B cell (primary cell): ENCODE measurements around the gene STK4. TPM values are rescaled to one million over a fixed set of nuclear protein-coding genes. Genes with fewer than 3 reads are reported as not detected.

Experiments used
- ATAC-seq: fragments of 200-7000 bp; cut with Tn5 transposase; one replicate; pipeline ENCODE4 v1.10.0; 2021; ENCODE audit warnings: low read depth, mild to moderate bottlenecking, moderate number of reproducible peaks, moderate library complexity
- CTCF ChIA-PET: fragments of 350-600 bp; sonication (Branson Sonifier 250); formaldehyde crosslinking; loops from one replicate; lab custom pipeline; 2021; ENCODE audit warnings: antibody characterized with exemption, inconsistent platforms; lab: Charles Lee
- POLR2A ChIA-PET: fragments of 350-600 bp; sonication (Branson Sonifier 250); formaldehyde crosslinking; loops from one replicate; lab custom pipeline; 2021; ENCODE audit warnings: antibody characterized with exemption; lab: Charles Lee
- DNase-seq: peaks from one replicate; pipeline ENCODE4 v3.0.0; 2013
- H2AFZ ChIP-seq: 2 replicates; pipeline ENCODE4 v1.6.1; 2012; ENCODE audit warnings: mild to moderate bottlenecking, low read depth, low read length; ENCODE audit not compliant: insufficient read depth, poor library complexity, severe bottlenecking
- H3K27ac ChIP-seq, 2 donors: 1 replicate in 1 of 2; 2 replicates in 1 of 2; pipeline ENCODE4 v1.5.1; 2012 to 2013; ENCODE audit warnings: low read length in 2 of 2, mild to moderate bottlenecking in 2 of 2, moderate library complexity in 1 of 2
- H3K27me3 ChIP-seq, 4 experiments: fragments of 200-600 bp in 1 of 4; sonication (generic) in 1 of 4; replicated peaks in 1 of 4; 1 replicate in 2 of 4; 2 replicates in 2 of 4; pipeline versions ENCODE4 v1.6.1 to v1.7.0; 2013 to 2016; ENCODE audit warnings: low read length in 3 of 4, mild to moderate bottlenecking in 2 of 4, mixed read lengths in 1 of 4, moderate library complexity in 1 of 4; ENCODE audit not compliant: insufficient read depth in 4 of 4, control insufficient read depth in 3 of 4; ENCODE audit errors: control extremely low read depth in 1 of 4
- H3K36me3 ChIP-seq, 2 experiments: replicated peaks in 1 of 2; 1 replicate in 1 of 2; 2 replicates in 1 of 2; pipeline versions ENCODE4 v1.6.1 to v1.7.1; 2013; ENCODE audit warnings: low read length in 1 of 2; ENCODE audit not compliant: insufficient read depth in 2 of 2, control insufficient read depth in 1 of 2; ENCODE audit errors: control extremely low read depth in 1 of 2, extremely low read depth in 1 of 2
- H3K4me1 ChIP-seq, 2 donors: fragments of 200-600 bp in 1 of 2; sonication (generic) in 1 of 2; 1 replicate in 1 of 2; 2 replicates in 1 of 2; pipeline versions ENCODE4 v1.5.1 to v1.6.1; 2013 to 2017; ENCODE audit warnings: low read length in 2 of 2; ENCODE audit not compliant: control insufficient read depth in 2 of 2, insufficient read depth in 2 of 2
- H3K4me2 ChIP-seq: replicated peaks from 2 replicates; pipeline ENCODE3; 2012; ENCODE audit warnings: mild to moderate bottlenecking, low read depth, low read length; ENCODE audit not compliant: poor library complexity, severe bottlenecking
- H3K4me3 ChIP-seq, 5 experiments: fragments of 200-600 bp in 1 of 5; sonication (generic) in 1 of 5; 1 replicate in 3 of 5; 2 replicates in 2 of 5; pipeline versions ENCODE4 v1.5.1 to v1.7.0; 2011 to 2016; ENCODE audit warnings: low read length in 4 of 5, mild to moderate bottlenecking in 4 of 5, low read depth in 2 of 5, control low read depth in 1 of 5, moderate library complexity in 1 of 5; ENCODE audit not compliant: insufficient read depth in 1 of 5; ENCODE audit errors: control extremely low read depth in 1 of 5, extremely low read depth in 1 of 5
- H3K79me2 ChIP-seq: fragments of 200-600 bp; sonication (generic); one replicate; pipeline ENCODE4 v1.6.0; 2016; ENCODE audit warnings: low read length; ENCODE audit not compliant: control insufficient read depth, insufficient read depth
- H3K9ac ChIP-seq: fragments of 200-600 bp; sonication (generic); 2 replicates; pipeline ENCODE4 v1.6.1; 2017; ENCODE audit warnings: mild to moderate bottlenecking, low read length, moderate library complexity
- H3K9me3 ChIP-seq, 3 donors: one replicate each; pipeline versions ENCODE4 v1.6.1 to v1.7.1; 2013; ENCODE audit warnings: low read length in 2 of 3; ENCODE audit not compliant: control insufficient read depth in 2 of 3, insufficient read depth in 1 of 3; ENCODE audit errors: control extremely low read depth in 1 of 3
- H4K20me1 ChIP-seq: 2 replicates; pipeline ENCODE4 v1.6.0; 2012; ENCODE audit warnings: mild to moderate bottlenecking, low read length; ENCODE audit not compliant: insufficient read depth, control insufficient read depth, poor library complexity, severe bottlenecking
- H3K27ac Mint-ChIP-seq: one replicate; pipeline ENCODE4 v1.8.0; 2021; ENCODE audit warnings: mixed read lengths
- H3K27me3 Mint-ChIP-seq: one replicate; pipeline ENCODE4 v1.8.0; 2021; ENCODE audit warnings: mixed read lengths
- H3K4me1 Mint-ChIP-seq: one replicate; pipeline ENCODE4 v1.8.0; 2021; ENCODE audit warnings: mixed read lengths
- H3K4me3 Mint-ChIP-seq: one replicate; pipeline ENCODE4 v1.8.0; 2021; ENCODE audit warnings: mixed read lengths
- H3K9me3 Mint-ChIP-seq: one replicate; pipeline ENCODE4 v1.8.0; 2022; ENCODE audit warnings: mixed read lengths; ENCODE audit not compliant: insufficient read depth
- EZH2 ChIP-seq: IDR thresholded peaks from 2 replicates; pipeline ENCODE4 v1.6.1; 2012; ENCODE audit warnings: borderline replicate concordance, low read depth, mild to moderate bottlenecking, moderate library complexity, low read length; ENCODE audit not compliant: insufficient read depth, poor library complexity, severe bottlenecking
- WGBS: methylation state at CpG from one replicate; pipeline ENCODE4 v1.1.5; 2013; ENCODE audit warnings: missing lambda C conversion rate; ENCODE audit not compliant: insufficient coverage; 5-methylcytosine and 5-hydroxymethylcytosine counted together
- intact Hi-C: fragments of 100-400 bp; cut with micrococcal nuclease; formaldehyde crosslinking; loops from one replicate; pipeline ENCODE4 v1.10.0; 2022
- polyA plus RNA-seq: library from polyadenylated mRNA; depleted of rRNA; stranded (reverse); fragments of >200 nt; gene quantifications from 2 replicates; pipeline ENCODE4 v1.2.3, GENCODE V29; 2012
- total RNA-seq, 2 donors: library from RNA; stranded (reverse); fragments of 120-200 nt in 1 of 2; gene quantifications; 1 replicate in 1 of 2; 2 replicates in 1 of 2; pipeline versions ENCODE4 v1.2.3 to v1.2.4, GENCODE V29; 2013 to 2022
- TF ChIP-seq, protein P1 (sequence below): fragments of 200-600 bp; IDR thresholded peaks from one replicate; pipeline ENCODE4 v1.8.0; 2022; ENCODE audit warnings: antibody characterized with exemption, mild to moderate bottlenecking

Gene STK4
- total and polyA plus RNA-seq, 2 donors (not counting 1 experiment from before 2014, with no cell fraction given): 38.9 to 324 TPM

DNA sequence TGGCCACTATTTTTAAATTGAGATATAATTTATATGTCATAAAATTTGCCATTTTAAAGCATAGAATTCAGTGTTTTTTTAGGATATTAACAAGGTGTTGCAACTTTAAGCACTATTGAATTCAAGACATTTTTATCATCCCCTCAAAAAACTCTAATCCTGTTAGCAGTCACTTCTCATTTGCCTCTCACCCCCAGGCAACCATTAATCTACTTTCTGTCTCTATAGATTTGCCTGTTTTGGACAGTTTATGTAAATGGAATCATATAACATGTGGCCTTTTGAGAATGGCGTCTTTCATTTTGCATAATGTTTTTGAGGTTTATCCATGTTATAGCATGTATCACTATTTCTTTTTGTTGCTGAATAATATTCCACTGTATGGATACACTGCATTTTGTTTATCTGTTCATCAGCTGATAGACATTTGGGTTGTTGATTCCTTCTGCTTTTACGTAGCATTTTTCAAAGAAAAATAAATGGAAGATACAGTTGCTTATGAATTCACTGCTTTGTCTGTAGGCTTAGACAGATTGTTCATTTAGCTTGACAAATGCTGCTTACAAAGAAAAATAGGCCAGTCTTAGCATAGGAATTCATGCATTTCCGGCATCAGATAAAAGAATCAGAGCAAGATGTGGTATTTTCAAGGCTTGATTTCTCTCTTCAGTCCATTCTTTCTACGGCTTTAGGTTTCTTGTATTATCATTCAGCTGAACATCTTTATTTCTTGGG, 52.9 kb downstream of the STK4 start:
- Histone ChIP-seq H3K4me1 (no peaks in the 10 kb centered on the region), H3K79me2 (peaks cover 85% of the 10 kb centered on the region), H3K36me3 (peaks cover 35 to 77% of the 10 kb centered on the region in 2 experiments), H3K4me3 (no peak overlapping the region), H3K9ac (no peak overlapping the region), H3K9me3 (no peaks in the 10 kb centered on the region), H2AFZ (no peak overlapping the region), H3K27me3 (no peaks in the 10 kb centered on the region), H3K27ac (no peak overlapping the region), H3K4me2 (no peak overlapping the region), H4K20me1 (peaks cover 27% of the 10 kb centered on the region)
- intact Hi-C loops: no loop called here
- DNase-seq (no peak), ATAC-seq (no peak)
- POLR2A ChIA-PET: no interaction called here
- Mint-ChIP-seq H3K27me3 (no peaks in the 10 kb centered on the region), H3K9me3 (no peaks in the 10 kb centered on the region), H3K4me3 (no peak overlapping the region), H3K27ac (no peak overlapping the region), H3K4me1 (peaks cover 26% of the 10 kb centered on the region)
- CTCF ChIA-PET: interaction anchor here (1.0 to 3.5 kb wide), 3 partner anchors 8 to 76 kb away, joined by 4 to 18 read pairs (median 7); no protein-coding TSS in a partner anchor
- TF ChIP-seq EZH2: no peak
- TF ChIP-seq, protein P1, sequence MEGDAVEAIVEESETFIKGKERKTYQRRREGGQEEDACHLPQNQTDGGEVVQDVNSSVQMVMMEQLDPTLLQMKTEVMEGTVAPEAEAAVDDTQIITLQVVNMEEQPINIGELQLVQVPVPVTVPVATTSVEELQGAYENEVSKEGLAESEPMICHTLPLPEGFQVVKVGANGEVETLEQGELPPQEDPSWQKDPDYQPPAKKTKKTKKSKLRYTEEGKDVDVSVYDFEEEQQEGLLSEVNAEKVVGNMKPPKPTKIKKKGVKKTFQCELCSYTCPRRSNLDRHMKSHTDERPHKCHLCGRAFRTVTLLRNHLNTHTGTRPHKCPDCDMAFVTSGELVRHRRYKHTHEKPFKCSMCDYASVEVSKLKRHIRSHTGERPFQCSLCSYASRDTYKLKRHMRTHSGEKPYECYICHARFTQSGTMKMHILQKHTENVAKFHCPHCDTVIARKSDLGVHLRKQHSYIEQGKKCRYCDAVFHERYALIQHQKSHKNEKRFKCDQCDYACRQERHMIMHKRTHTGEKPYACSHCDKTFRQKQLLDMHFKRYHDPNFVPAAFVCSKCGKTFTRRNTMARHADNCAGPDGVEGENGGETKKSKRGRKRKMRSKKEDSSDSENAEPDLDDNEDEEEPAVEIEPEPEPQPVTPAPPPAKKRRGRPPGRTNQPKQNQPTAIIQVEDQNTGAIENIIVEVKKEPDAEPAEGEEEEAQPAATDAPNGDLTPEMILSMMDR: no peak
- 100% methylated on average over 1 of the region's 4 CpGs for WGBS

DNA sequence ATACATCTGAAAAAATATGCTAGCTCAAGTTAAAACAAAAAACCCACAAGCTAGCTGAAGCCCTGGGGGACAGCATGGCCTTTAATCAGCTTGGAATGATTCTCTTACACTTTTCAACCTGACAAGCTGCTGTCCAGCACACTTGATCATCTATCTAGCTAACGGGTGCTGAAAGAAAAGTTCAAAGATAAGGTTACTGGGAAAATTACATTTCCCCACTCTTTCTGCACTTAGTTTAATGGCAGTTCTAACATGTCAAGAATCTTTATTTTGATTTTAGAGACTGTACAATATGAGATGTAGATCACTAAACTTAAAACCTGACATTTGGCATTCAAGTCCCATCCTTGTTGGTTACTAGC, 53.4 kb downstream of the STK4 start:
- Histone ChIP-seq H3K79me2 (peaks cover 87% of the 10 kb centered on the region), H3K9ac (no peak overlapping the region), H2AFZ (no peak overlapping the region), H3K4me3 (no peak overlapping the region), H3K27me3 (no peaks in the 10 kb centered on the region), H3K4me1 (no peaks in the 10 kb centered on the region), H3K27ac (no peak overlapping the region), H3K36me3 (peaks cover 33 to 77% of the 10 kb centered on the region in 2 experiments), H3K9me3 (no peaks in the 10 kb centered on the region), H4K20me1 (peaks cover 23% of the 10 kb centered on the region), H3K4me2 (no peak overlapping the region)
- Mint-ChIP-seq H3K4me3 (no peak overlapping the region), H3K27me3 (no peaks in the 10 kb centered on the region), H3K27ac (no peak overlapping the region), H3K4me1 (peaks cover 26% of the 10 kb centered on the region), H3K9me3 (no peaks in the 10 kb centered on the region)
- TF ChIP-seq, protein P1: no peak
- TF ChIP-seq EZH2: no peak
- no peak for DNase-seq
- POLR2A ChIA-PET: no interaction called here
- no peak for ATAC-seq
- no CpG with 5 or more reads among the region's 1 CpG for WGBS
- CTCF ChIA-PET: interaction anchor here (1.0 to 3.5 kb wide), 3 partner anchors 8 to 76 kb away, joined by 3 to 18 read pairs (median 7); no protein-coding TSS in a partner anchor
- intact Hi-C loops: loop anchor here (5.0 kb wide), 1 partner anchor 32 kb away; no protein-coding TSS in a partner anchor
